Measurements from ENCODE around the gene NSD2.

Gene NSD2

GRCh38 chr4:1866189-1866661 lies 5.0 kb upstream of the NSD2 start:
- DNase-seq, result no peak

GRCh38 chr4:1868293-1868692 lies 2.9 kb upstream of the NSD2 start:
- DNase-seq, result no peak

- no peak for DNase-seq
Measured at GRCh38 chr4:1868912-1869311, 2.3 kb upstream of the NSD2 start.

- no peak for DNase-seq
Measured at GRCh38 chr4:1869530-1870327, 1.5 kb upstream of the NSD2 start.

- DNase-seq, result peak; percentile 88
Measured at GRCh38 chr4:1870328-1870577, 940 bp upstream of the NSD2 start.

- no peak for DNase-seq
Measured at GRCh38 chr4:1871471-1872021, 353 bp downstream of the NSD2 start.

- peak; percentile 19 for DNase-seq
Measured at GRCh38 chr4:1872870-1873269, 1.7 kb downstream of the NSD2 start.

GRCh38 chr4:1873291-1873690 lies 2.1 kb downstream of the NSD2 start:
- no peak for DNase-seq

GRCh38 chr4:1873776-1874175 lies 2.6 kb downstream of the NSD2 start:
- DNase-seq, result no peak

- DNase-seq, result no peak
Measured at GRCh38 chr4:1874201-1874600, 3.0 kb downstream of the NSD2 start.

GRCh38 chr4:1879485-1879884 lies 8.3 kb downstream of the NSD2 start:
- DNase-seq, result no peak

GRCh38 chr4:1880332-1880731 lies 9.1 kb downstream of the NSD2 start:
- DNase-seq, result no peak

GRCh38 chr4:1882850-1883271 lies 11.7 kb downstream of the NSD2 start:
- DNase-seq, result no peak

- no peak for DNase-seq
Measured at GRCh38 chr4:1883583-1883982, 12.4 kb downstream of the NSD2 start.

- no peak for DNase-seq
Measured at GRCh38 chr4:1885414-1885813, 14.2 kb downstream of the NSD2 start.

GRCh38 chr4:1887052-1887451 lies 15.9 kb downstream of the NSD2 start:
- DNase-seq, result no peak

GRCh38 chr4:1890979-1891570 lies 19.9 kb downstream of the NSD2 start:
- DNase-seq, result no peak

- DNase-seq, result no peak
Measured at GRCh38 chr4:1895971-1896657, 24.9 kb downstream of the NSD2 start.

GRCh38 chr4:1896658-1896991 lies 25.4 kb downstream of the NSD2 start:
- no peak for DNase-seq

GRCh38 chr4:1898007-1898406 lies 26.8 kb downstream of the NSD2 start:
- no peak for DNase-seq

GRCh38 chr4:1898681-1899080 lies 27.5 kb downstream of the NSD2 start:
- DNase-seq, result no peak

GRCh38 chr4:1899149-1900086 lies 28.2 kb downstream of the NSD2 start:
- DNase-seq, result peak; percentile 72

GRCh38 chr4:1900087-1900433 lies 28.9 kb downstream of the NSD2 start:
- DNase-seq, result no peak
